Ovary (tissue), 9 donors: ENCODE results near the gene PRICKLE2. TPM values are rescaled to one million over a fixed set of nuclear protein-coding genes. Genes with fewer than 3 reads are reported as not detected.

ENCODE experiments used
- DNase-seq, 5 donors: peaks; one replicate each; pipeline ENCODE4 v3.0.0-alpha.2; 2019 to 2020
- H3K27ac ChIP-seq, 2 donors: fragments of 200-600 bp; one replicate each; pipeline versions ENCODE4 v1.5.1 to v1.8.0; 2019 to 2022
- H3K27me3 ChIP-seq: fragments of 200-600 bp; one replicate; pipeline ENCODE4 v1.8.0; 2022
- H3K36me3 ChIP-seq: fragments of 200-600 bp; sonication (generic); one replicate; pipeline ENCODE4 v1.5.1; 2019
- H3K4me1 ChIP-seq: one replicate; pipeline ENCODE4 v1.8.1; 2013; ENCODE audit warnings: mild to moderate bottlenecking, moderate library complexity; ENCODE audit not compliant: insufficient read depth
- H3K4me3 ChIP-seq: fragments of 200-600 bp; sonication (generic); one replicate; pipeline ENCODE4 v1.5.1; 2017
- H3K9me3 ChIP-seq, 2 donors: fragments of 200-600 bp in 1 of 2; sonication (generic) in 1 of 2; one replicate each; pipeline versions ENCODE4 v1.5.1 to v1.8.1; 2013 to 2019; ENCODE audit warnings: mild to moderate bottlenecking in 1 of 2, moderate library complexity in 1 of 2
- CTCF ChIP-seq, 3 donors: fragments of 450-650 bp in 2 of 3; fragments of 200-600 bp in 1 of 3; IDR thresholded peaks; one replicate each; pipeline versions ENCODE4 v1.5.1 to v1.8.0; 2016 to 2022; ENCODE audit warnings: antibody characterized with exemption in 3 of 3, mild to moderate bottlenecking in 1 of 3
- EP300 ChIP-seq: sonication (generic); formaldehyde crosslinking; IDR thresholded peaks from one replicate; pipeline ENCODE4 v1.6.1; 2017; ENCODE audit warnings: antibody characterized with exemption
- POLR2A ChIP-seq: fragments of 450-650 bp; IDR thresholded peaks from one replicate; pipeline ENCODE4 v1.6.1; 2017; ENCODE audit warnings: antibody characterized with exemption, mild to moderate bottlenecking, moderate library complexity
- WGBS, 3 donors: extraction: QIAGEN DNeasy Blood & Tissue Kit in 1 of 3; methylation state at CpG; one replicate each; pipeline versions ENCODE4 v1.1.5 to v1.1.7; 2013 to 2017; 5-methylcytosine and 5-hydroxymethylcytosine counted together
- intact Hi-C, 4 donors: fragments of 100-400 bp; cut with DNase I; formaldehyde crosslinking; loops; one replicate each; pipeline versions ENCODE4 v1.11.0 to v1.15.1; 2022 to 2023
- polyA plus RNA-seq, 2 donors: library from polyadenylated mRNA; stranded (reverse); fragments of 200-250 nt in 1 of 2; fragments of 350-450 nt in 1 of 2; fragmentation: Illumina TruSeq in 1 of 2; extraction: RNeasy Lipid Tissue Mini Kit (QIAGEN cat#74804) in 1 of 2; gene quantifications; one replicate each; pipeline ENCODE4 v1.2.3, GENCODE V29; 2013 to 2014
- total RNA-seq, 7 donors: library from RNA; depleted of rRNA in 2 of 7; stranded (reverse); fragments of >200 nt in 2 of 7; fragmentation: NEBNext Ultra II Directional in 3 of 7; extraction: Animal tissue kit (Norgen Biotek cat#: 25700) in 3 of 7; gene quantifications; one replicate each; pipeline versions ENCODE4 v1.1.0 to v1.2.4, GENCODE V29; 2016 to 2023
- donor health status: DM: no; HTN: no; CAD: no; lungs with moderate emphysema.
- donor health status: DM: no; HTN: no; CAD: no.
- donor health status: Bipolar disorder and iron deficiency.
- donor health status: DM: yes; HTN: yes; CAD: no.
- donor health status: DM: no; HTN: no; CAD: no.
- donor health status: DM: yes; HTN: yes; CAD: no.

PRICKLE2 gene
- total and polyA plus RNA-seq, 9 donors = 6.3 to 34.8 (median 25.4) TPM

- intact Hi-C loops = no loop called here
- Histone ChIP-seq H3K4me3 (no peak overlapping the region), H3K27me3 (no peaks in the 10 kb centered on the region), H3K4me1 (no peaks in the 10 kb centered on the region), H3K27ac (no peak overlapping the region), H3K9me3 (no peaks in the 10 kb centered on the region), H3K36me3 (no peaks in the 10 kb centered on the region)
- DNase-seq = no peak
- WGBS, 3 donors = 91 to 95% (median 95%) methylated on average over 6 of the region's 6 CpGs
- TF ChIP-seq EP300 (no peak), POLR2A (no peak)
These were observed 91.3 kb downstream of the PRICKLE2 start for GRCh38 chr3:64133987-64134386.

- Histone ChIP-seq H3K4me3 (no peak overlapping the region), H3K4me1 (no peaks in the 10 kb centered on the region), H3K27me3 (no peaks in the 10 kb centered on the region), H3K9me3 (no peaks in the 10 kb centered on the region), H3K27ac (no peak overlapping the region), H3K36me3 (no peaks in the 10 kb centered on the region)
- intact Hi-C loops = no loop called here
- no peak for DNase-seq
- 85 to 98% (median 92%) methylated on average over 2 of the region's 2 CpGs for WGBS, 3 donors
- no peak for TF ChIP-seq CTCF (IDR thresholded peaks at IDR 0.05)
- no peak for TF ChIP-seq EP300
- no peak for TF ChIP-seq POLR2A
These were observed 92.0 kb downstream of the PRICKLE2 start for GRCh38 chr3:64133272-64133671.

- no peak for DNase-seq
- H3K36me3 ChIP-seq = no peaks in the 10 kb centered on the region
- no peak overlapping the region for H3K27ac ChIP-seq
- intact Hi-C loops = no loop called here
- H3K9me3 ChIP-seq = no peaks in the 10 kb centered on the region
- H3K4me1 ChIP-seq = no peaks in the 10 kb centered on the region
- no peak overlapping the region for H3K4me3 ChIP-seq
- TF ChIP-seq CTCF (IDR thresholded peaks at IDR 0.05) (no peak), POLR2A (no peak), EP300 (no peak)
- H3K27me3 ChIP-seq = no peaks in the 10 kb centered on the region
- WGBS, 3 donors = 77 to 93% (median 79%) methylated on average over 2 of the region's 2 CpGs
These were observed 93.4 kb downstream of the PRICKLE2 start for GRCh38 chr3:64131725-64132469.

GRCh38 chr3:64130436-64130835 is 94.8 kb downstream of the PRICKLE2 start:
- WGBS, 3 donors = 90 to 96% (median 94%) methylated on average over 1 of the region's 1 CpG
- no peak for DNase-seq
- no peaks in the 10 kb centered on the region for H3K27me3 ChIP-seq
- H3K36me3 ChIP-seq = no peaks in the 10 kb centered on the region
- TF ChIP-seq EP300 (no peak), POLR2A (no peak), CTCF (IDR thresholded peaks at IDR 0.05) (no peak)
- H3K27ac ChIP-seq = no peak overlapping the region
- no peak overlapping the region for H3K4me3 ChIP-seq
- intact Hi-C loops = no loop called here
- no peaks in the 10 kb centered on the region for H3K4me1 ChIP-seq
- no peaks in the 10 kb centered on the region for H3K9me3 ChIP-seq

- H3K27me3 ChIP-seq = no peaks in the 10 kb centered on the region
- WGBS, 3 donors = 72 to 75% (median 72%) methylated on average over 2 of the region's 2 CpGs
- H3K27ac ChIP-seq = no peak overlapping the region
These were observed 95.7 kb downstream of the PRICKLE2 start for GRCh38 chr3:64129581-64129980.

More at GRCh38 chr3:64129581-64129980, 95.7 kb downstream of the PRICKLE2 start:
- Histone ChIP-seq H3K36me3 (no peaks in the 10 kb centered on the region), H3K9me3 (no peaks in the 10 kb centered on the region), H3K4me1 (no peaks in the 10 kb centered on the region), H3K4me3 (no peak overlapping the region)
- TF ChIP-seq EP300 (no peak), CTCF (IDR thresholded peaks at IDR 0.05) (no peak), POLR2A (no peak)
- intact Hi-C loops = no loop called here
- DNase-seq = no peak
